HTERT RPE-1 (cell line): ENCODE measurements around the gene TRAK1.

Experiments used
- in situ Hi-C: fragments of 300-500 bp; cut with MboI; formaldehyde crosslinking; loops from 4 replicates; pipeline ENCODE4 v1.14.3; 2020; ENCODE audit warnings: low sequenced_read_pairs

The TRAK1 gene

DNA sequence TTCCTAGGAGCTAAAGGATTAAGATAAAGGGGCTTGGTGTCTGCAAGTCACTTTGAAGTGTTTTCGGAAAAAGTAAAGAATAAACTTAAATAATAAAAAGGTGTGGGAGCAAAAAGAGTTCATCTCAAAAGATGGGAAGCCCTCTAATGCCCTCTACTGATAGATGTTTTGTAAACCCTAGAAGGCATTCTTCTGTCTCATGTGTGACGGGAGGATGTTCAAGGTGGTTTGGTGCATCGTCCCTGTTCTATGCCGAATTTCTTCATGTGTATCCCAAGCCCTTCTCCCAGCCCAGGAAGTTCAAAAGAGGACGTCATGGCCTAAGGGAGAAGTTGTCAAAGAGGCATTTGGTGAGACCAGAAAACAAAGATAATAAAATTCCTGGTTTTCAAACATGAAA is 137.6 kb downstream of the TRAK1 start:
- in situ Hi-C loops: no loop called here

DNA sequence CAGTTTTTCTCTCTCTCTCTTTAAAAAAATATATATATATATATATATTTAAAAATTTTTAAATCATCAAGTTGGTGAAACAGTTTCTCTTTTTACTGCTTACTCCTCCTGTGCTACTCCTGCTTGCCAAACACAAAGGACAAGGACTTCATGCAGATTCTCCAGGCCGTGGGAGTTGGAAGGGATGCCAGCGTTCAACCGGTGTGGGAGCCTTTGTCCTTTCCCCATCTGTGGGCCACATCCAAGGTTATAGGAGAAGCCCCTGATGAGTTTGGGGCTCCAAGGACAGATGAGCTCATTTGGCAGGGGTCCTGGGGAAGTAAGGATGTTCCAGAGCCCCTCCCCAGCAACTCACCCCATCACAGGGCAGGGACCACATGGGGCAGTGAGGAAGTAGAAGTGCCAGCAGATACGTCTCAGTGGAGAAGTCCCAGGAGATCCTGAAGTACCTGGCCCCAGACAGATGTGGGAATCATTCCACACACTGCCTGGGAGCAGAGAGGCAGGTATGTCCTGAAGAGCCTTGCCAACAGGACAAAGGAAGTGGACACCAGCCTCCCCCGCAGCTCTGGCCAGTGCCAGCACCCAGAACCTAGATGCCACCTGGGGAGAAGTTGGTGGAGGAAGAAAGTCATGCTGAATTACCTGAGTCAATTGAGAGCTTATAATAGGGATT is 138.2 kb downstream of the TRAK1 start:
- in situ Hi-C loops: no loop called here

DNA sequence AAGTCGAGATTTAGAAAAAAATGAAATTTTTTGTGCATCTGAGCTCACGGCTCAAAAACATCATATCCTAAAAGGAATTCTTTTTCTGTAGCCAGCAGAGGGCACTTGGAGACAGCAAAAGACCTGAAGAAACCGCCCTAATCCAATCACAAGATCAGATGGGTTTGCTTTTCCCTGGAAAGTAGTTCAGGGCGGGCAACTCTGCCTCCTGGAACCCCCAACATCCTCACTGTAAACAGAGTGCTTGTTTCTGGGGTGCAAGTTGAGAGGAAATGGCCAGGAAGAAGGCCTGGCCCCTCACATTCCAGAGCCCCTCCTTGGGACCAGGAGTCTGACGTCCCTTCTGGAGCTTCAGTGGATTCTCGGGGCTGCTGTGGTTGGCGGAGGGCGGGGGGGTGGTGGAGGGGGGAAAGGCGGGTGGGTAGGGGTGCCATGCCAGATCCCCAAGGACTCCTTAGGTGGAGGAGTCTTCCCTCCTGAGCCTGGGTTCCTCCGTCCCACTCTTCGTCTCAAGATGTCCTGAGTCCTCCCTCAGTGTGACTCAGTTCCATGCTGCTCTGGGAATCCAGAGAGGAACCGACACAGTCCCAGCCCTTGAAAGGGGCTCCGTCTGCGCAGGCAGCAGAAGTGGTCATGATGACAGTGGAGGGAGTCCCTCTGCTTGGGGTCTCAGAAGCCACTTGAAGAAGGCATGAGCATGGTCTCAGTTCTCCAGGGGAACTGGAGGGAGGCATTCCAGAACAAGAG is 139.0 kb downstream of the TRAK1 start:
- in situ Hi-C loops: no loop called here

DNA sequence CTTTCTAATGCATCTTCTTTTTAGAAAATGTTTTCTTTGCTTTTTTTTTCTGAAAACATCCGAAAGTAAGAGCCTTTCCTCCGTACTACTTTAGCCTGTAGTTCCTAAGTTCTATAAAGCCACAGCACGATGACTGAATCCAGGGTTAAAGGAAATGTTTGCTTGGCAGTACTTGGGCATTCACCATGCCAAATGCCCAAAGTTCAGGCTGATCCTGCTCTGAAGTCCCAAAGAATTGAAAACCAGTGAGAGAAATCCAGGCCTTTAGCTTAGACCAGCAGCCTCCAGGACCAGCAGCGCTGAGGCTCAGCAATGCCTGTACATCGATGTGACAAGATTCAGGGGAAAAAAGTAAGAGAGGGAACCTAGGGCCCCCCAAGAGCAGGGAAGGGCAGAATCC is 139.7 kb downstream of the TRAK1 start:
- in situ Hi-C loops: no loop called here

DNA sequence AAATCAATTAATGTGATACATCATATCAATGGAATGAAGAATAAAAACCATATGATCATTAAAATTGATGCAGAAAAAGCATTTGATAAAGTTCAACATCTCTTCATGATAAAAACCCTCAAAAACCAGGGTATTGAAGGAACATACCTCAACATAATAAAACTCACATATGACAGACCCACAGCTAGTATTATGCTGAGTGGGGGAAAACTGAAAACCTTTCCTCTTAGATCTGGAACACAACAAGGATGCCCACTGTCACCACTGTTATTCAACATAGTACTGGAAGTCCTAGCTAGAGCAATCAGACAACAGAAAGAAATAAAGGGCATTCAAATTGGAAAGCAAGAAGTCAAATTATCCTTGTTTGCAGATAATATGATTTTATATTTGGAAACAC is 144.4 kb downstream of the TRAK1 start:
- in situ Hi-C loops: no loop called here

DNA sequence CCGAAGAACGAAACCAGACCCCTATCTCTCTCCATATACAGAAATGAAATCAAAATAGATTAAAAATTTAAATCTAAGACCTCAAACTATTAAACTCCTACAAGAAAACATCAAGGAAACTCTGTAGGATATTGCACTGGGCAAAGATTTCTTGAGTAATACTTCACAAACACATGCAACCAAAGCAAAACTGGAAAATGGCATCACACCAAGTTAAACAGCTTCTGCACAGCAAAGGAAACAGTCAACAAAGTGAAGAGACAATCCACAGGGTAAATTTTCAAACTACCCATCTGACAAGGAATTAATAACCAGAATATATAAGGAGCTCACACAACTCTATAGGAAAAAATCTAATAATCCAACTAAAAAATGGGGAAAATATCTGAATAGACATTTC is 145.5 kb downstream of the TRAK1 start:
- in situ Hi-C loops: no loop called here

DNA sequence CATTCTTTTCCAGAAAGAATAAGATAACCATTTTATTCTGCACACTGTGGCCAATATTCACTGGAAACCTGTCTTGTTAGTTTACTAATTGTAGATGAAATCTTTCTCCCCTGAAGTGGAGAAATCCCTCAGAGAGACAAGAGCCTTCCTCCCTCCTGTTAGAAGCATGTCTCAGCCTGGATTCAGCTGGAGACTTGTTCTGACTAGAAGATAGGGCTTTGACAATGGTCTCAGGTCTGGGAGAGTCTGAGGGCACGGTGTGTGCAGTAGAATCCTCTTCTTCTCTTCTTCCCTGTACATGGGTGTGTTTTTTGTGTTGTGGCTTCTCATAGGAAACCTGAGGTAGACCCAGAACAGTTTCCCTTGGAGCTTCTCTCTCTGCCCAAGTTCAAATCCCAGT is 154.9 kb downstream of the TRAK1 start:
- in situ Hi-C loops: no loop called here

DNA sequence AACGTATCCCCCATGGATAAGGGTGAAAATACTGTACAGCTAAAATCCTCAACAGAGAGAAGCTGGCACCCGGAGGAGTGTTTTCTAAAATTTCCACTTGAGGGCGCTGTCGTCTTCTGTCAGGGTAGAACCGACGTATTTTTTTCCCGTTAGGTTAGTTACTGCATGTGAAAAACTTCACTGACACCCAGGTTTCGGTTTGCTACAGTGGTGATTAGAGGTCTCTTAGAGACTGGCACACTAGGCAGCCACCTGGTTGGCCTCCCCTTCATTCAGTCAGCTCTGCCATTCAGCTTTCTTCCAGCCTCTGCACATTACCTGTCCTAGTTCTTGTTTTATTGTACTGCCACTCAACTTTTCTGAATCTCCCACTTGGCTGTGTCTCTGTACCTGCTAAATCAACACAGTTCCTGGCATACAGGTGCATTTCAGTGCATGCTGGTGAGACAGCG is 156.4 kb downstream of the TRAK1 start:
- in situ Hi-C loops: no loop called here

DNA sequence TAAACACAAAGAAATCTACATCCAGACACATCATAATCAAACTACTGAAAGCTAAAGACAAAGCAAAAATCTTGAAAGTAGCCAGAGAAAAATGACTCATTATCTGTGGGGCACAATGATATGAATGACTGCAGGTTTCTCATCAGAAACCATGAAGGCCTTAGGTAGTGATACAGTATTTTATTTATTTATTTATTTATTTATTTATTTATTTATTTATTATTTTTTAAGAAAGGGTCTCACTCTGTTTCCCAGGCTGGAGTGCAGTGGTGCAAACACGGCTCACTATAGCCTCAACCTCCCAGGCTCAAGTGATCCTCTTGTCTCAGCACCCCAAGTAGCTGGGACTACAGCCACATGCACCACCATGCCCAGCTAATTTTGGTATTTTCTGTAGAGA is 159.6 kb downstream of the TRAK1 start:
- in situ Hi-C loops: no loop called here

DNA sequence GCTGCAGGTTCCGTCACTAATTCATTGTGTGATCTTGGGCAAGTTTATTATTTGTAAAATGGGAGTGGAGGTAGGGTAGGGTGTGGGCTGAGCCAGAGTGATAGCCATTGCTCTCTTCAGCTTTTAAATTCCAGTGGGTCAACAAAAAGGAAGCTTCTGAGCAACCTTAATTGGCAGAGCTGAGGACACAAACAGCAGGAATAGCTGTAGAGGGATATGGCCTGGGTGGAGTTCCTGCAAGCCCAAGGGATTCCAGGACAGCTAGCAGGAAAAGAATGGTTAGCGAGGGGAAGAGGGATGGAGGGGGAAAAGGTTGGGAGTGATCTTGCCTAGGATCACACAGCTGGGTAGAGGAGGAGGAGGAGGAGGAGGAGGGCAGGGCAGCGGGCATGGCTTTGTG is 163.4 kb downstream of the TRAK1 start:
- in situ Hi-C loops: no loop called here

DNA sequence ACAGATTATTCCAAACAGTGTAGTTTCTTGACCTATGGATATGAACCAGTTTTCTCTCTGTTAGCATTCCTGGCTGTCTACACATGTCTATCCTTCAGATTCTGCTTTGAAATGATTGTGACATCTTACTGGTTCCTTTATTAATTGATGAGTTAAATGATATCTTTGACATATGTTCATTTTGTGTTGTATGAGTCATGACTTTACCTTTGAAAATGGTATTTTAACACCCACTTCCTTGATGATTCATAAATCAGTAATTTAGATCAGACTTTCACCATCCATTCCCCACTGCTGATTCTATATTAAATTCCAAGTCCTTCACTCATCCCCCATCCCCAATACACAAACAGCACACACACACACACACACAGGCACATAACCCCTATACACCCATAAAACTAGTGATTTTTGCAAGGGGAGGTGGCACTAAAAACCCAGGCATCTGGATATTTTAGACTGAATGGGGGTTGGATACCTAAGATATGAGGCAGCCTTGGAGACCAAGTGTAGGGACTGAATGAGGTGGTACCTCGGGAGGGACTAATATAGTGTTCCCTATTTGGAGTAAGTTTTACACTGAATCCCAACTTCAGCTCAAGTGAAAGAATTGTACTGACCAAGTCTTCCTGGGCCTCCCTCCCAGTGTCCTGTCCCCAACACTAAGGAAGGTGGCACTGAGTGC is 165.1 kb downstream of the TRAK1 start:
- in situ Hi-C loops: no loop called here

DNA sequence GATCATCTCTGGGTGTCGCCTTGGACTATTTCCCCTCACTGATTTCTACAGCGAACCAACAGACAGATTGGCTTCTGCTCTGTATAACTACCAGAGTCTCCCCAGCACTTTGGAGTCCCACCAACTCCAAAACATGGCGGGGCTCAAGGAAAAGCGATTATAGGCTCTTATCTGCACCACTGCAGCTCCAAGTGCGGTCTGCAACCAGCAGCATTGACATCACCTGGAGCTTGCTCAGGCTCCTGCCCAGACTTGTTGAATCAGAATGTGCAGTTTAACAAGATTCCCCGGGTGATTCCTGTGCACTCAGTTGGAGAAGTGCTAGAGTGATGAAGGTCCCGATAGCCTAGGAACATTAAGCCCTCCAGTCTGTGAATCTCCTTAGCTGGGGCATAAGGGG is 165.8 kb downstream of the TRAK1 start:
- in situ Hi-C loops: no loop called here

DNA sequence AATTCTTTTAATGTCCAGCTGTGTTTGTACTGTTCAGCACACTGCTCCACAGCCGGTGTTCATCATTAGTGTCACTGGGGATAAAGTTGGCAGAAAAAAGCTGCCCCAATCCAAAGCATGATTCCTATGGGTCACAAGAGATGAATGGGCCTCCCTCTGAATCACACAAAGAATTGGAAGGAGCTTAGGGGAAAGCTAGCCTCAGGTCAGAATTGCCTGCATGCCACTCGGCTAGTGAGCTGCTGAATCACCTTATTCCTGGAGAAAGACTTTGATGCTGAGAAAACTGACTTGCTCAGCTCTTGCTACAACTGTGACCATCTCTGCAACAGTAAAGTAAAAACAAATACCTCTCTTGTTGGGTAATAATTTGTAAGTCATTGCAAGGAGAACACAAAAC is 171.4 kb downstream of the TRAK1 start:
- in situ Hi-C loops: no loop called here

DNA sequence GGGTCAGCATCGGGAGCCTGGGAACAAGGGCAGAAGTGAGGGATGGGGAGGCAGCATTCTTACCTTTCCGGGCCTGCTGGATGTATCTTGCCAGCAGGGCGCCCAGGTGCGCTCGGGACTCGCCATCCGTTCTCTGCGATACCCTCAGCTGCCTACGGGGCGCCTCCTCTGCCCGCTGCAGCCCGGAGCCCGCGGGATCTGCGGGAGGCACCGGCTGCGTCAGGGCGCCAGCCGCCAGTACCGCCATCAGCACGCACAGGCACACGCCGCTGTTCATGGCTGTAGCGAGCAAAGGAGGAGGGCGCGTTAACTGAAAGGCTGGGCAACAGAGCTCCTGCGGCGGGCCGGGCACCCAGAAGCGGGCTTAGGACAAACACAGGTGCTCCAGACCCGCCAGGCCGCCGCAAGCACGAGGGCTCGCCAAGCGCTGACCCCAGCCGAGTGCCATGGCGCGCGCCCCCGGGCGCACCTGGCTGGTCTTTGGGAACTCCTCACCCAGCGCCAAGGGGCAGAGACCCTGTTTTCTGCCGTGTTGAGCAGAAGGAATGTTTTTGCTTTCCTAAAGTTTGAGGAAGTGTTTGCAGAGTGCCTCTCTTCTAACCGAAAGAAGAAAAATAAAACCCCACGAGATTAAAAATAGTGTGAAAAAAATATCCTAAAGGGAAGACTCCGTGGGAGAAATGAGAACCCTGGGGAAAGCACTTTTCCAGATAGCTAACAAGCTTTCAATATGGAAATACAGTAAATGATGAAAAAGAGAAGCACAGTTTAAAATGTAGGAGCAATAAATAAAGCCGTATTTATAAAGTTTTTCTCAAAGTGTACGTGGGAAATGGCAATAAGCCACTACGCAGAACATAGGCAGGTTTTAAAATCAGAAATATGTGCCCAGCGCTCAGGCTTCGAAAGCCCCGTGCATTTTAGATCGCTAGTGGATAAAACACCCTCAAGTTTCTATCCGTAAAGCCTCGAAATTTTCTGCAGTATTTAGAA is 172.5 kb downstream of the TRAK1 start:
- in situ Hi-C loops: no loop called here

DNA sequence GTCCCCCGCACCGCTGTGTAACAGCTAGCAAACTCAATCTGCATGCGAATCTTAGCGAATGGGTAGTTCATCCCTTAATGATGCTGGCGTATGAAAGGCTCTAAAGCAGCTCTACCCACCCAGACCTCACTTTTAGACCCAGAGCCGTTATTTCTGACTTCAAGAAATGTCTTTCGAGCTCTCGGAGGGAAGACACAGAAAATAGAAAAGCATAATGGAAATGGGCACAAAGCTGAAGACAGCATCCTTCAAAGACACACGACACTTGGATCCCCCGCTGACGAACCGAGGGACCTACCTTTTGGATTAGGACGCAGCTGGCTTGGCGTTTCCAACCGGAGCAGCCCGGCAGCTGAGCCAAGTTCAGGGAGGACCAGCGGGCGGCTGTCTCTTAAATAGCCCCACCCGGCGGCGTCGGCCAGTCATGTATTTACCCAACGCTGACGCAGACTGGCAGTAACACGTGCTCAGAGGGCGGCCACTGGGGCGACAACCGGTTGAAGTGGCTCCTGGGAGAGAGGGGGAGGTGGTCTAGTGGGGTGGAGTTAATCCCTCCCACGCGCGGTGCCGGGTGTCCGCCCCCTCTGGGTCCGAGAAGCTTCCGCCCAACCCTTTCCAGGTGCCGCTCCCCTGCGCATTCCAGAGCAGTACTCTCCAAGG is 173.4 kb downstream of the TRAK1 start:
- in situ Hi-C loops: no loop called here

DNA sequence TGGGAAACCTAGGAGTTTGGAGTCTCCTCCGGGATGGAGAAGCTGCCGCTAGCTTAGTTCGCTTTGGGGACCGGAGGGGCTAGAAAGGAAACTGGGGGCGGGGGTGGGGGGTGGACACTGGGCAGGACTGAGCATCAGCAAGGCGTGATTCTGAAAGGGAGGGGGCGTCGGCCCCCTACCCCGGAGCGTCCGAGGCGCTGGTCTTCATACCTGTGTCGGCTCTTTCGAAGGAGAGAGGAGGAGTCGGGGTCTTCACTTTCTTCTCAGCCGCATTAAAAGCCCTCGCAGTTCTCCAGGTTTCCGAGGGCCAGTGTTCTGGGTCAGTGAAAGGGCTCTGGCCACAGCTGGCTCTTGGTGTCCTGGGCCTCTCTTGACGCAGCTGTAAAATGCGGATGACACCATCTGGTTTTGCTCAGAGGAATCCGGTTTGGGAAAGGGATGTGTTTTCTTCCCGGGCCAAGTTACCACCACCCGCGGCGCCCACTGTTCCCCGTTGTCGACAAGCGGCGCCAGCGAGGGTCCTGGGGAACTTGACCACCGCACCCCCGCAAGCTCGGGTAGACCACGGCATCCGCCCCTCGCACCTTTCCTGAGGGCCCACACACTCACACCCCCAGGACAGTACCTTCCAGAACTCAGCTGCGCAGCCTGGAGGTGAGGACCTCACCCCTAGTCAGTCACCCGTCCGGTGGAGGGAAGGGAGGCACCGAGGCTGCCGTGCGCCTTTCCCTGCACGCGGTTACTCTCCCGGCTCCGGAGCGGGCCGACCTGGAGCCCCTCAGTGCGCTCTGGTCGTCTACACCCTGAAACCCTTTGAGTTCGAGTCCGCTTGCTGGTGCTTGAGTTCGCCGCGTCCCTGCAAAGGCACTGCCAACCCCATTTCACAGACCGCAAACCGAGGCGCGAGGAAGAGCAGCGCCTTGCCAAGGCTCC is 174.2 kb downstream of the TRAK1 start:
- in situ Hi-C loops: no loop called here

DNA sequence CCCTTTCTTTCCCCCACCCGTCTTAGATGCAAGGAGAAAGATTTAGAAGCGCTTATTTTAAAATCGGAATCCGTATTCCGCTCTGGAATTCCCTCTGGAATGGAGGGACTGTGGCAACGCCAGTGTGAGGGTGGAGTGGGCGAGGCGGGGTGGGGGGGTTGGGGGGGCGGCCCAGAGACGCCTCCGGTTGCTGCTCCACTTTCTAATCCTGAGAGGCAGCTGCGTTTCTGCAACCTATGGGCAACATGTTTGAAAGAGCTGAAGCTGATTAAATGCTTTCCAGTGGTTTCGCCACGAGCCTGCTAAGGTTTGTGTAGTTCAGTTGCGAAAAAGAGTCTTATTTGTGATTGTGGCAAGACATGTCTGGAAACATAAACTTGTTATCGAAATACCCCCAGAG is 174.9 kb downstream of the TRAK1 start, which contains the start of gene CCK:
TSS of gene CCK (minus strand) at position 101 of the 400 bp plus-strand sequence. CDS start 2,555 bp downstream, outside the sequence.
- in situ Hi-C loops: no loop called here

DNA sequence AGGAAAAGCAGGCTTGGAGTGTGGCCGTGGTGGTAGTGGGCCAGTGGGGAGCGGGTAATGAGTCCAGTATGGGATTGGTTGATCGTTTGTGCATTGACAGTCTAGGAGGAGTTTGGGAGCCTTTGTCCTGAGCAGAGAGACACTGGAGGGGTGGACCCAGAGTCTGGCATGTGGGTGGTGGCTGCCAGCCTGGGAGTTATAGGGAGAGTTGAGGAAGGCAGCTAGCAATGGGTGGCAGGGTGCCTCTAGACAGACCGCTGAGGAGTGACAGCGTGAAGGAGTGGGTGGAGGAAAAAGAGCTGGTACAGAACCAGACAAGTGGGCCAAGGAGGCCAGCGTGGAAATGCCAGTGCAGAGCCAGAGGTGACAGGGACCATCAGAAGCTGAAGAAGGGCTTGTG is 176.7 kb downstream of the TRAK1 start:
- in situ Hi-C loops: no loop called here

DNA sequence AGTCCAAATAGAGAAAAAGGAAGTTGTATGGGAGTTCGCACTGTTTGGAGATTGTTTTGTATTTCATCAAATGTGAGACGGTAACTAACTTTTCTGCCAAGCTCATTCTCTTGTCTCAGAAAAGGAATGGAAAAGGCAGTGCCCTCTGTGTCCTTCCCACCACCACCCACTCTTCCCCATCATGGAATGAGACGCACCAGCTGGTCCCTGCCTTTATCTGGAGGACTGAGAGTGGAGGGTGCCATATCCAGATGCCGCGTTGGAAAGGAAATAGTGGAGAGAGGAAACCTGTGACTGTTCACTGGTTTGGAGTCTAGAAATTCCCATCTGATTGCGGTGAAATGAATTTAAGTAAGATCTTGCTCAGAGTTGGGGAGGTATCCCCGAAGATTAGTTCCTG is 178.5 kb downstream of the TRAK1 start:
- in situ Hi-C loops: no loop called here
